Uterus (tissue), 4 donors: ENCODE data around the gene NOS1. TPM values are rescaled to one million over a fixed set of nuclear protein-coding genes. Genes with fewer than 3 reads are reported as not detected.

ENCODE experiments used
- DNase-seq, 2 donors: peaks; one replicate each; pipeline ENCODE4 v3.0.0-alpha.2; 2019 to 2020
- H3K27ac ChIP-seq, 2 donors: fragments of 200-600 bp; sonication (generic); 1 replicate in 1 of 2; 2 replicates in 1 of 2; pipeline ENCODE4 v1.5.1; 2016 to 2018
- H3K27me3 ChIP-seq, 2 donors: fragments of 200-600 bp; sonication (generic); one replicate each; pipeline ENCODE4 v1.5.1; 2018 to 2019; ENCODE audit warnings: control low read depth in 1 of 2
- H3K36me3 ChIP-seq, 2 donors: fragments of 200-600 bp; sonication (generic); one replicate each; pipeline ENCODE4 v1.5.1; 2019; ENCODE audit warnings: control low read depth in 1 of 2
- H3K4me1 ChIP-seq, 2 donors: fragments of 200-600 bp; sonication (generic); one replicate each; pipeline ENCODE4 v1.5.1; 2018 to 2019; ENCODE audit warnings: control low read depth in 1 of 2
- H3K4me3 ChIP-seq, 2 donors: fragments of 200-600 bp; sonication (generic); 1 replicate in 1 of 2; 2 replicates in 1 of 2; pipeline ENCODE4 v1.5.1; 2018 to 2019; ENCODE audit warnings: mild to moderate bottlenecking in 1 of 2
- H3K9me3 ChIP-seq, 2 donors: fragments of 200-600 bp; sonication (generic); one replicate each; pipeline ENCODE4 v1.5.1; 2019; ENCODE audit warnings: control low read depth in 1 of 2
- POLR2A ChIP-seq, 2 donors: fragments of 450-650 bp; IDR thresholded peaks; one replicate each; pipeline ENCODE4 v1.6.1; 2016; ENCODE audit warnings: antibody characterized with exemption in 2 of 2, mild to moderate bottlenecking in 1 of 2, moderate library complexity in 1 of 2
- intact Hi-C: fragments of 100-400 bp; cut with DNase I; formaldehyde crosslinking; loops from one replicate; pipeline ENCODE4 v1.15.1; 2023; ENCODE audit warnings: low total_unique reads
- total RNA-seq, 4 donors: library from RNA; depleted of rRNA in 3 of 4; stranded (reverse); fragments of >200 nt in 3 of 4; gene quantifications; one replicate each; pipeline versions ENCODE4 v1.1.0 to v1.2.4, GENCODE V29; 2014 to 2023
- TF ChIP-seq, protein P1 (sequence below), 4 experiments: fragments of 200-600 bp in 2 of 4; fragments of 450-650 bp in 2 of 4; sonication (generic) in 2 of 4; IDR thresholded peaks; one replicate each; pipeline ENCODE4 v1.5.1; 2016 to 2019; ENCODE audit warnings: antibody characterized with exemption in 4 of 4, mild to moderate bottlenecking in 2 of 4, moderate library complexity in 1 of 4
- donor health status: DM: yes; HTN: yes; CAD: no.

Gene NOS1
- total RNA-seq, 4 donors from 2014 or later = 0.59 to 2.2 (median 1.1) TPM; not detected in 1

GRCh38 chr12:117313926-117314325 is 47.5 kb downstream of the NOS1 start:
- H3K4me3 ChIP-seq = no peak overlapping the region
- H3K9me3 ChIP-seq = no peaks in the 10 kb centered on the region
- intact Hi-C loops = no loop called here
- no peaks in the 10 kb centered on the region for H3K4me1 ChIP-seq
- TF ChIP-seq, protein P1, sequence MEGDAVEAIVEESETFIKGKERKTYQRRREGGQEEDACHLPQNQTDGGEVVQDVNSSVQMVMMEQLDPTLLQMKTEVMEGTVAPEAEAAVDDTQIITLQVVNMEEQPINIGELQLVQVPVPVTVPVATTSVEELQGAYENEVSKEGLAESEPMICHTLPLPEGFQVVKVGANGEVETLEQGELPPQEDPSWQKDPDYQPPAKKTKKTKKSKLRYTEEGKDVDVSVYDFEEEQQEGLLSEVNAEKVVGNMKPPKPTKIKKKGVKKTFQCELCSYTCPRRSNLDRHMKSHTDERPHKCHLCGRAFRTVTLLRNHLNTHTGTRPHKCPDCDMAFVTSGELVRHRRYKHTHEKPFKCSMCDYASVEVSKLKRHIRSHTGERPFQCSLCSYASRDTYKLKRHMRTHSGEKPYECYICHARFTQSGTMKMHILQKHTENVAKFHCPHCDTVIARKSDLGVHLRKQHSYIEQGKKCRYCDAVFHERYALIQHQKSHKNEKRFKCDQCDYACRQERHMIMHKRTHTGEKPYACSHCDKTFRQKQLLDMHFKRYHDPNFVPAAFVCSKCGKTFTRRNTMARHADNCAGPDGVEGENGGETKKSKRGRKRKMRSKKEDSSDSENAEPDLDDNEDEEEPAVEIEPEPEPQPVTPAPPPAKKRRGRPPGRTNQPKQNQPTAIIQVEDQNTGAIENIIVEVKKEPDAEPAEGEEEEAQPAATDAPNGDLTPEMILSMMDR (IDR thresholded peaks at IDR 0.05) = no peak
- TF ChIP-seq POLR2A (IDR thresholded peaks at IDR 0.05) = no peak
- H3K27ac ChIP-seq = no peak overlapping the region
- no peaks in the 10 kb centered on the region for H3K27me3 ChIP-seq
- H3K36me3 ChIP-seq = no peaks in the 10 kb centered on the region
- no peak for DNase-seq

GRCh38 chr12:117312770-117313169 is 48.7 kb downstream of the NOS1 start:
- H3K27me3 ChIP-seq = no peaks in the 10 kb centered on the region
- no peaks in the 10 kb centered on the region for H3K36me3 ChIP-seq
- H3K4me3 ChIP-seq = no peak overlapping the region
- H3K9me3 ChIP-seq = no peaks in the 10 kb centered on the region
- TF ChIP-seq POLR2A (IDR thresholded peaks at IDR 0.05) = no peak
- TF ChIP-seq, protein P1 (IDR thresholded peaks at IDR 0.05) = no peak
- no peaks in the 10 kb centered on the region for H3K4me1 ChIP-seq
- intact Hi-C loops = no loop called here
- no peak for DNase-seq
- no peak overlapping the region for H3K27ac ChIP-seq

- Histone ChIP-seq H3K27ac (no peak overlapping the region), H3K4me1 (no peaks in the 10 kb centered on the region), H3K27me3 (no peaks in the 10 kb centered on the region), H3K9me3 (no peaks in the 10 kb centered on the region), H3K4me3 (no peak overlapping the region), H3K36me3 (no peaks in the 10 kb centered on the region)
- TF ChIP-seq POLR2A (IDR thresholded peaks at IDR 0.05) = no peak
- TF ChIP-seq, protein P1 (IDR thresholded peaks at IDR 0.05) = no peak
- intact Hi-C loops = no loop called here
- DNase-seq = no peak
These were observed 52.0 kb downstream of the NOS1 start for GRCh38 chr12:117309276-117309925.

GRCh38 chr12:117300174-117300573 is 61.3 kb downstream of the NOS1 start:
- intact Hi-C loops = no loop called here
- no peaks in the 10 kb centered on the region for H3K36me3 ChIP-seq
- no peaks in the 10 kb centered on the region for H3K27me3 ChIP-seq
- no peak for TF ChIP-seq POLR2A (IDR thresholded peaks at IDR 0.05)
- TF ChIP-seq, protein P1 (IDR thresholded peaks at IDR 0.05) = no peak
- H3K4me1 ChIP-seq = no peaks in the 10 kb centered on the region
- H3K9me3 ChIP-seq = no peaks in the 10 kb centered on the region
- no peak overlapping the region for H3K27ac ChIP-seq
- DNase-seq = no peak
- H3K4me3 ChIP-seq = no peak overlapping the region

DNA sequence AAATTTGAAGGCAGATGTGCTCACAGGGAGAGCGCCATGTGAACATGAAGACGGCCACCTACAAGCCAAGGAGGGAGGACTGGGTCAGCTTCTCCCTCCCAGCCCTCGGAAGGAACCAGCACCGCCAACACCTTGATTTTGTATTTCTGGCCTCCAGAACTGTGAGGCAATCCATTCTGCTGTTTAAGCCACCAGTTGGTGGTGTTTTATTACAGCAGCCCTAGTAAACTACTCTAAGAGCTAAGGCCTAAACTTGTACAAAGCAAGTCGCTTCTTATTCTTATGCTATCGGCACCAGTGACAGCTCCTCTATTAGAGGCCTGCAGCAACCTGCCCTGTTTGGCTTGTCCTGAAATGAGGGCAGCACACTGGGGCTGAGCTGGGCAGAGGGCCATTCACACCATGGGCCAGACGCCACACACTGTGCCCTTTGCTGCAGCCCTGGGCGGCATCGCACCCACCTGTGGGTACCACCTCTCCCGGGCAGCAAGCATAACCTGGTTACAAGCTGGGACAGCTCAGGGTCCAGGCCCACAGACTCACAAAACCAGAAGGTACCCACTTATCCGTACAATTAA is 62.7 kb downstream of the NOS1 start:
- no peak overlapping the region for H3K4me3 ChIP-seq
- no peaks in the 10 kb centered on the region for H3K36me3 ChIP-seq
- H3K4me1 ChIP-seq = no peaks in the 10 kb centered on the region
- intact Hi-C loops = no loop called here
- H3K27me3 ChIP-seq = no peaks in the 10 kb centered on the region
- no peak overlapping the region for H3K27ac ChIP-seq
- H3K9me3 ChIP-seq = no peaks in the 10 kb centered on the region
- DNase-seq = no peak
- TF ChIP-seq, protein P1 (IDR thresholded peaks at IDR 0.05) = no peak
- no peak for TF ChIP-seq POLR2A (IDR thresholded peaks at IDR 0.05)
